HepG2 (cell line): ENCODE results near the gene MLLT10. TPM values are rescaled to one million over a fixed set of nuclear protein-coding genes. Genes with fewer than 3 reads are reported as not detected.
A peak's percentile ranks its signal among the peaks of the same experiment; 100 is the strongest.

Source experiments
- CEBPG ChIP-seq: IDR thresholded peaks from 2 replicates; pipeline ENCODE4 v1.6.1; 2016
- FOXO4 ChIP-seq: sonication (generic); formaldehyde crosslinking; conservative IDR thresholded peaks from 2 replicates; pipeline ENCODE4 v1.8.1; 2023; ENCODE audit warnings: missing genetic modification reagents
- GABPB1 ChIP-seq: IDR thresholded peaks from 2 replicates; pipeline ENCODE4 v1.6.1; 2016; ENCODE audit warnings: mild to moderate bottlenecking, missing genetic modification reagents, moderate library complexity, missing compliant biosample characterization
- MAF1 ChIP-seq: sonication (generic); formaldehyde crosslinking; IDR thresholded peaks from 2 replicates; pipeline ENCODE4 v1.5.0; 2020; ENCODE audit warnings: missing genetic modification reagents, borderline replicate concordance
- MEIS1 ChIP-seq: sonication (generic); formaldehyde crosslinking; IDR thresholded peaks from 2 replicates; pipeline ENCODE4 v1.9.0; 2021; ENCODE audit warnings: mild to moderate bottlenecking, missing genetic modification reagents, moderate library complexity, borderline replicate concordance
- MZF1 ChIP-seq: sonication (generic); formaldehyde crosslinking; IDR thresholded peaks from 2 replicates; pipeline ENCODE4 v1.8.1; 2023; ENCODE audit warnings: mild to moderate bottlenecking, missing genetic modification reagents, borderline replicate concordance
- NFATC3 ChIP-seq: sonication (generic); formaldehyde crosslinking; IDR thresholded peaks from 2 replicates; pipeline ENCODE4 v1.5.1; 2020; ENCODE audit warnings: mild to moderate bottlenecking, missing genetic modification reagents
- NKX3-1 ChIP-seq: sonication (generic); formaldehyde crosslinking; IDR thresholded peaks from 2 replicates; pipeline ENCODE4 v1.5.0; 2020; ENCODE audit warnings: missing genetic modification reagents
- TAF1 ChIP-seq: sonication (generic); formaldehyde crosslinking; IDR thresholded peaks from 2 replicates; pipeline ENCODE4 v1.4.0; 2020; ENCODE audit warnings: missing genetic modification reagents
- TMF1 ChIP-seq: sonication (generic); formaldehyde crosslinking; IDR thresholded peaks from 2 replicates; pipeline ENCODE4 v1.8.1; 2022; ENCODE audit warnings: low read depth, missing genetic modification reagents
- ZBTB37 ChIP-seq: sonication (generic); formaldehyde crosslinking; IDR thresholded peaks from 2 replicates; pipeline ENCODE4 v1.4.0; 2020; ENCODE audit warnings: mild to moderate bottlenecking, missing genetic modification reagents
- ZBTB7B ChIP-seq: sonication (generic); formaldehyde crosslinking; IDR thresholded peaks from 2 replicates; pipeline ENCODE4 v1.4.0; 2020; ENCODE audit warnings: missing genetic modification reagents
- ZGPAT ChIP-seq: IDR thresholded peaks from 2 replicates; pipeline ENCODE4 v1.6.1; 2016; ENCODE audit warnings: mild to moderate bottlenecking
- ZNF275 ChIP-seq: sonication (generic); formaldehyde crosslinking; IDR thresholded peaks from 2 replicates; pipeline ENCODE4 v1.8.0; 2022; ENCODE audit warnings: missing genetic modification reagents, mild to moderate bottlenecking, inconsistent platforms, borderline replicate concordance
- ZNF33A ChIP-seq: sonication (generic); formaldehyde crosslinking; IDR thresholded peaks from 2 replicates; pipeline ENCODE4 v1.5.1; 2020; ENCODE audit warnings: missing genetic modification reagents, mild to moderate bottlenecking, moderate library complexity, borderline replicate concordance
- ZNF75D ChIP-seq: sonication (generic); formaldehyde crosslinking; IDR thresholded peaks from 2 replicates; pipeline ENCODE4 v1.8.1; 2023; ENCODE audit warnings: missing genetic modification reagents, mild to moderate bottlenecking, borderline replicate concordance
- ZNF83 ChIP-seq: sonication (generic); formaldehyde crosslinking; IDR thresholded peaks from 2 replicates; pipeline ENCODE4 v1.4.0; 2020; ENCODE audit warnings: missing genetic modification reagents, mild to moderate bottlenecking, borderline replicate concordance
- ZUFSP ChIP-seq: sonication (generic); formaldehyde crosslinking; IDR thresholded peaks from 2 replicates; pipeline ENCODE4 v1.9.0; 2021; ENCODE audit warnings: missing genetic modification reagents, mild to moderate bottlenecking, borderline replicate concordance
- ZZZ3 ChIP-seq: sonication (generic); formaldehyde crosslinking; IDR thresholded peaks from 2 replicates; pipeline ENCODE4 v1.4.0; 2020; ENCODE audit warnings: missing genetic modification reagents, mild to moderate bottlenecking, borderline replicate concordance
- polyA plus RNA-seq, 8 experiments: library from polyadenylated mRNA; depleted of rRNA in 3 of 8; stranded (reverse) in 7 of 8; unstranded in 1 of 8; fragments of >200 nt; fragmentation: Illumina TruSeq in 4 of 8; extraction: Trizol in 4 of 8; gene quantifications; 2 replicates each; pipeline versions ENCODE4 v1.2.1 to v1.2.3, GENCODE V29; 2011 to 2016; ENCODE audit warnings: low read depth in 4 of 8, missing spikeins in 1 of 8, mixed read lengths in 1 of 8; ENCODE audit not compliant: insufficient read depth in 1 of 8
- total RNA-seq, 5 experiments: library from RNA; depleted of rRNA; stranded (reverse); fragments of >200 nt; fragmentation: Illumina TruSeq; extraction: Trizol; gene quantifications; 2 replicates each; pipeline ENCODE4 v1.2.3, GENCODE V29; 2016; ENCODE audit warnings: low read depth in 1 of 5

The MLLT10 gene
- total and polyA plus RNA-seq, 2 of the 13 experiments (the other 11 are each of a cell fraction or from before 2014, with no cell fraction given) = 51.3 to 84.1 TPM

GRCh38 chr10:21495002-21495751, 38.9 kb upstream of the MLLT10 start (continued):
- no peak for TF ChIP-seq ZUFSP (CRISPR knock-in tag)
- no peak for TF ChIP-seq NFATC3
- no peak for TF ChIP-seq MAF1 (CRISPR knock-in tag)
- no peak for TF ChIP-seq TMF1
- TF ChIP-seq ZNF83 (CRISPR knock-in tag) = no peak; the same call in 1 of the 2 replicates
- no peak for TF ChIP-seq CEBPG (CRISPR knock-in tag)
- TF ChIP-seq MZF1 (CRISPR knock-in tag) = no peak
- TF ChIP-seq NKX3-1 = no peak; the same call in 1 of the 2 replicates
- TF ChIP-seq ZNF275 (CRISPR knock-in tag) = 0 out of 2 replicates have a peak, but pooled peaks have one; percentile 1
- peak; percentile 66; the same call in 1 of the 2 replicates for TF ChIP-seq ZBTB37 (CRISPR knock-in tag)
- TF ChIP-seq GABPB1 (CRISPR knock-in tag) = no peak; the same call in 1 of the 2 replicates
- TF ChIP-seq ZBTB7B (CRISPR knock-in tag) = no peak; the same call in 1 of the 2 replicates
- peak; percentile 88; the same call in 1 of the 2 replicates for TF ChIP-seq ZNF33A
- TF ChIP-seq ZGPAT (CRISPR knock-in tag) = no peak
- TF ChIP-seq ZNF75D (CRISPR knock-in tag) = no peak
- TF ChIP-seq ZZZ3 (CRISPR knock-in tag) = no peak
- TF ChIP-seq MEIS1 (CRISPR knock-in tag) = no peak
- TF ChIP-seq TAF1 (CRISPR knock-in tag) = no peak
- TF ChIP-seq FOXO4 = no peak
